Spleen (tissue), 7 donors: ENCODE results near the gene NAA35.

ENCODE experiments used
- CTCF ChIP-seq, 11 experiments: fragments of 200-600 bp in 7 of 11; fragments of 450-650 bp in 4 of 11; sonication (generic) in 4 of 11; IDR thresholded peaks in 8 of 11; conservative IDR thresholded peaks in 3 of 11; 1 replicate in 7 of 11; 2 replicates in 4 of 11; pipeline versions ENCODE4 v1.4.0 to v1.8.0; 2016 to 2021; ENCODE audit warnings: antibody characterized with exemption in 11 of 11, inconsistent platforms in 4 of 11, mild to moderate bottlenecking in 1 of 11
- POLR2A ChIP-seq, 3 donors: fragments of 450-650 bp; IDR thresholded peaks; one replicate each; pipeline ENCODE4 v1.5.1; 2017; ENCODE audit warnings: antibody characterized with exemption in 3 of 3, mild to moderate bottlenecking in 1 of 3
- donor health status: DM: no; HTN: no; CAD: no; lungs with moderate emphysema.
- donor health status: DM: no; HTN: no; CAD: no.
- donor health status: DM: no; HTN: no; CAD: no.

DNA sequence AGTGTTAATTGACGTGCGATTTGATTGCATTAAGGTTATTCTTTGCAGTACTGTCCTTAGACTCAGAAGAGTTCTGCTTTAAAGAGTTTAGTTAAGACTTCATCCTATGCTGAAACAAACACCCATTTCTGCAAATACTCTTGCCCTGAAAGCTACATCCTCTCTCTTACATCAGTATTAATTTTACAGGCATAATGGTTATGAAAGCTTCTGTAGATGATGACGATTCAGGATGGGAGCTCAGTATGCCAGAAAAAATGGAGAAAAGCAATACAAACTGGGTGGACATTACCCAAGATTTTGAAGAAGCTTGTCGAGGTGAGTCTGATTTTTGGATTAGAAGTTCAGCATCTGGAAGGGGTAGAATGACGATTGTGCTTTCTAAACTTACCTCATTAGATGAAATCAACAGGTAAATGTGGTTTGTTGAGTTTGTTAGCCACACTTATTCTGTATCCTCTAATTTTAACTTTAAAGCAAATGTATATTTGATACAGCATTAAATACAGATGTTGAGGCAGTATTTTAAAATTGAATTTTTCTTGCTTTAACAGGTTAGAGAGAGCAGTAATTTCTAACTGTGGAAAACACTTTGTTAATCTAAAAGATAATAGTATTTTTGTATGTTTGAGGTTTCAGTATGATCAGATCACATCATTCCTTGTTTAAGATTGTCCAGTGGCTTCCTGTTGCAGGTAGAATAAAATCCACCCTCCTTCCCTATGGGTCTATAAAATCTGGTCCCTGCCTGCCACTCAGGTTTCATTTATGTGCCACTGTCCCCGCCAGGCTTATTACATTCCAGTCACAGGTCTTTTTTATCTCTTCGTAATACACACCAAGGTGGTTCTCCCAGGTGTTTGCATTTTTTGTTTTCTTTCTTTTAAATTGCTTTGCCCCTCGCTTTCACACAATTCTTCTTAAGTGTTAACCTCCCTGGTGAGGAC lies 1.3 kb downstream of the NAA35 start:
- TF ChIP-seq POLR2A (IDR thresholded peaks at IDR 0.05) (no peak), CTCF (IDR thresholded peaks at IDR 0.05 in 8 of 11, conservative IDR thresholded peaks at IDR 0.05 in 3 of 11) (no peak)
